Breast epithelium (tissue), 4 donors: ENCODE data around the gene FTO. TPM values are rescaled to one million over a fixed set of nuclear protein-coding genes. Genes with fewer than 3 reads are reported as not detected.
A peak's percentile ranks its signal among the peaks of the same experiment; 100 is the strongest.

Source experiments
- DNase-seq, 2 donors: peaks; one replicate each; pipeline ENCODE4 v3.0.0-alpha.2; 2019; ENCODE audit warnings: low spot score in 2 of 2
- H3K27ac ChIP-seq, 2 donors: fragments of 200-600 bp; sonication (generic) in 1 of 2; one replicate each; pipeline ENCODE4 v1.5.1; 2016 to 2019; ENCODE audit warnings: mild to moderate bottlenecking in 1 of 2
- H3K27me3 ChIP-seq, 2 donors: fragments of 200-600 bp; sonication (generic) in 1 of 2; one replicate each; pipeline versions ENCODE4 v1.5.1 to v1.6.0; 2017 to 2019; ENCODE audit warnings: control low read depth in 1 of 2, mild to moderate bottlenecking in 1 of 2
- H3K36me3 ChIP-seq: fragments of 200-600 bp; one replicate; pipeline ENCODE4 v1.5.1; 2019
- H3K4me1 ChIP-seq, 2 donors: fragments of 200-600 bp; sonication (generic); one replicate each; pipeline ENCODE4 v1.5.1; 2016 to 2019; ENCODE audit warnings: control low read depth in 1 of 2
- H3K4me3 ChIP-seq, 3 donors: fragments of 200-600 bp; sonication (generic); 1 replicate in 2 of 3; 2 replicates in 1 of 3; pipeline ENCODE4 v1.5.1; 2016 to 2019; ENCODE audit warnings: mild to moderate bottlenecking in 3 of 3, moderate library complexity in 2 of 3
- H3K9me3 ChIP-seq, 2 donors: fragments of 200-600 bp; sonication (generic) in 1 of 2; one replicate each; pipeline ENCODE4 v1.5.1; 2016 to 2019; ENCODE audit warnings: control low read depth in 1 of 2
- CTCF ChIP-seq, 3 donors: fragments of 450-650 bp; IDR thresholded peaks; one replicate each; pipeline ENCODE4 v1.5.1; 2016 to 2017; ENCODE audit warnings: antibody characterized with exemption in 3 of 3, mild to moderate bottlenecking in 3 of 3, moderate library complexity in 3 of 3
- POLR2A ChIP-seq: fragments of 450-650 bp; IDR thresholded peaks from one replicate; pipeline ENCODE4 v1.6.1; 2016; ENCODE audit warnings: antibody characterized with exemption, mild to moderate bottlenecking, moderate library complexity
- POLR2AphosphoS5 ChIP-seq, 3 donors: sonication (generic); formaldehyde crosslinking; IDR thresholded peaks; one replicate each; pipeline ENCODE4 v1.6.1; 2017; ENCODE audit warnings: antibody characterized with exemption in 3 of 3
- intact Hi-C: fragments of 100-400 bp; cut with DNase I; formaldehyde crosslinking; loops from one replicate; pipeline ENCODE4 v1.15.1; 2023; ENCODE audit warnings: low total_unique reads
- total RNA-seq, 3 donors: library from RNA; depleted of rRNA; stranded (reverse); fragments of >200 nt; gene quantifications; one replicate each; pipeline ENCODE4 v1.1.0, GENCODE V29; 2016

FTO gene
- total RNA-seq, 3 donors from 2014 or later: 109 to 193 (median 174) TPM

GRCh38 chr16:53707671-53708070, 3.7 kb downstream of the FTO start:
- H3K4me1 ChIP-seq: peaks cover 0 to 15% of the 10 kb centered on the region in 2 donors
- H3K4me3 ChIP-seq: no peak overlapping the region
- intact Hi-C loops: no loop called here

GRCh38 chr16:53708490-53708889, 4.5 kb downstream of the FTO start:
- intact Hi-C loops: no loop called here
- H3K27ac ChIP-seq: no peak overlapping the region
- H3K4me1 ChIP-seq: peaks cover 0 to 15% of the 10 kb centered on the region in 2 donors
- no peak for DNase-seq
- no peaks in the 10 kb centered on the region for H3K27me3 ChIP-seq
- TF ChIP-seq POLR2AphosphoS5 (IDR thresholded peaks at IDR 0.05): no peak
- no peak for TF ChIP-seq POLR2A
- TF ChIP-seq CTCF (IDR thresholded peaks at IDR 0.05): no peak
- H3K4me3 ChIP-seq: no peak overlapping the region
- H3K36me3 ChIP-seq: no peaks in the 10 kb centered on the region
- no peaks in the 10 kb centered on the region for H3K9me3 ChIP-seq

More at GRCh38 chr16:53707671-53708070, 3.7 kb downstream of the FTO start:
- no peaks in the 10 kb centered on the region for H3K27me3 ChIP-seq
- H3K27ac ChIP-seq: no peak overlapping the region
- H3K9me3 ChIP-seq: no peaks in the 10 kb centered on the region
- H3K36me3 ChIP-seq: no peaks in the 10 kb centered on the region
- TF ChIP-seq CTCF (IDR thresholded peaks at IDR 0.05) (no peak), POLR2AphosphoS5 (IDR thresholded peaks at IDR 0.05) (no peak), POLR2A (no peak)
- DNase-seq: no peak

- TF ChIP-seq CTCF (IDR thresholded peaks at IDR 0.05) (no peak), POLR2AphosphoS5 (IDR thresholded peaks at IDR 0.05) (no peak), POLR2A (no peak)
- DNase-seq: no peak
Measured at GRCh38 chr16:53711390-53711789, 7.4 kb downstream of the FTO start.

GRCh38 chr16:53712065-53712464, 8.1 kb downstream of the FTO start:
- no peak for TF ChIP-seq POLR2A
- no peak for TF ChIP-seq CTCF (IDR thresholded peaks at IDR 0.05)
- no peak for TF ChIP-seq POLR2AphosphoS5 (IDR thresholded peaks at IDR 0.05)
- H3K4me1 ChIP-seq: peaks cover 0 to 10% of the 10 kb centered on the region in 2 donors
- H3K4me3 ChIP-seq: no peak overlapping the region
- H3K9me3 ChIP-seq: no peaks in the 10 kb centered on the region
- intact Hi-C loops: no loop called here
- no peak for DNase-seq
- H3K36me3 ChIP-seq: no peaks in the 10 kb centered on the region
- no peaks in the 10 kb centered on the region for H3K27me3 ChIP-seq
- no peak overlapping the region for H3K27ac ChIP-seq

More at GRCh38 chr16:53711390-53711789, 7.4 kb downstream of the FTO start:
- Histone ChIP-seq H3K4me1 (peaks cover 0 to 10% of the 10 kb centered on the region in 2 donors), H3K9me3 (no peaks in the 10 kb centered on the region), H3K4me3 (no peak overlapping the region), H3K27me3 (no peaks in the 10 kb centered on the region), H3K27ac (peak overlapping the region in 1 of 2 donors; percentile 15), H3K36me3 (no peaks in the 10 kb centered on the region)
- intact Hi-C loops: no loop called here

GRCh38 chr16:53713403-53714204, 9.6 kb downstream of the FTO start:
- no peak overlapping the region for H3K4me3 ChIP-seq
- H3K9me3 ChIP-seq: no peaks in the 10 kb centered on the region
- intact Hi-C loops: no loop called here
- no peaks in the 10 kb centered on the region for H3K36me3 ChIP-seq
- H3K4me1 ChIP-seq: peaks cover 0 to 10% of the 10 kb centered on the region in 2 donors
- TF ChIP-seq POLR2AphosphoS5 (IDR thresholded peaks at IDR 0.05): no peak
- TF ChIP-seq POLR2A: no peak
- no peak for TF ChIP-seq CTCF (IDR thresholded peaks at IDR 0.05)
- DNase-seq: no peak
- no peaks in the 10 kb centered on the region for H3K27me3 ChIP-seq
- peak overlapping the region in 1 of 2 donors; percentile 59 for H3K27ac ChIP-seq
